Spinal cord (tissue), 10 donors: ENCODE data around the gene CYREN. TPM values are rescaled to one million over a fixed set of nuclear protein-coding genes. Genes with fewer than 3 reads are reported as not detected.
"Not testable (repeated sequence)": the region's sequence is repeated elsewhere in the genome, so short reads cannot be mapped to it uniquely, and the experiment has no call there.

Source experiments
- DNase-seq, 6 donors: peaks; one replicate each; pipeline versions ENCODE4 v3.0.0 to v3.0.0-alpha.2; 2013 to 2015; ENCODE audit warnings: low spot score in 6 of 6, low read depth in 4 of 6
- H3K27ac ChIP-seq: one replicate; pipeline ENCODE4 v1.5.1; 2013; ENCODE audit warnings: low read depth, low read length, control low read depth
- H3K27me3 ChIP-seq: one replicate; pipeline ENCODE4 v1.6.1; 2013; ENCODE audit warnings: low read length; ENCODE audit not compliant: control insufficient read depth, insufficient read depth
- H3K36me3 ChIP-seq: one replicate; pipeline ENCODE4 v1.6.1; 2013; ENCODE audit warnings: low read length; ENCODE audit not compliant: control insufficient read depth, insufficient read depth
- H3K4me1 ChIP-seq: one replicate; pipeline ENCODE4 v1.6.1; 2013; ENCODE audit warnings: low read length; ENCODE audit not compliant: control insufficient read depth, insufficient read depth
- H3K4me3 ChIP-seq: one replicate; pipeline ENCODE4 v1.5.1; 2013; ENCODE audit warnings: low read depth, low read length, control low read depth
- H3K9me3 ChIP-seq: one replicate; pipeline ENCODE4 v1.6.1; 2013; ENCODE audit warnings: low read length; ENCODE audit not compliant: control insufficient read depth, insufficient read depth
- WGBS: methylation state at CpG from one replicate; pipeline ENCODE4 v1.1.5; 2013; ENCODE audit warnings: missing lambda C conversion rate; ENCODE audit not compliant: insufficient coverage; 5-methylcytosine and 5-hydroxymethylcytosine counted together
- polyA plus RNA-seq, 2 donors: library from polyadenylated mRNA; unstranded; fragments of 120-200 nt; gene quantifications; one replicate each; pipeline ENCODE4 v1.2.1, GENCODE V29; 2013; ENCODE audit not compliant: insufficient read length in 2 of 2
- total RNA-seq, 2 donors: library from RNA; depleted of rRNA in 1 of 2; stranded (reverse); fragments of 120-200 nt in 1 of 2; fragments of >200 nt in 1 of 2; gene quantifications; one replicate each; pipeline versions ENCODE4 v1.2.3 to v1.2.4, GENCODE V29; 2013 to 2014
- donor health status: healthy.

The CYREN gene
- total and polyA plus RNA-seq, 4 donors: 23.7 to 51.8 (median 29.3) TPM

DNA sequence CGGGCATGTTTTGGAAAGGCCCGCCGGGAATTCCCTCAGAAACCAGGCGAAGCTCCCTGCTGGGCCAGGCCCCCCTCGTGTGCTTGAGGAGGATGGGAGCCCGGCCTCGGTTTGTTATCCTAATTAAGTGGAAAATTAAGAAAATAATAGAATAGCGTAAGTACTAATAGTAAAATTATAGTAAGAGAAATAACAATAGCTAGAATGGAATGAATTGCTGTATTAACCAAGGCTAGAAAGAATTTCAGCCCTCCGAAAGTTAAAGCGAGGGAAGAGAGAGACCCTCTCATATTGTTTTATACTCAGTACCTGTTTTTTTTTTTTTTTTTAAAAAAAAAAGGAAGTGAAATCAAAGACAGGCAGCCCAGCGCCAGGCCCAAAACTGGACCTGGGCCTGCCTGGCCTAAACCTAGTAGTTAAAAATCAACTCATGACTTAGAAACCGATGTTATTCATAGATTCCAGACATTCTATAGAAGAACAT lies 533 bp upstream of the CYREN start:
- not testable (repeated sequence) for H3K9me3 ChIP-seq, H3K27me3 ChIP-seq, DNase-seq
- peak overlapping the region; percentile 93 for H3K27ac ChIP-seq
- H3K4me3 ChIP-seq: peak overlapping the region; percentile 80
- H3K4me1 ChIP-seq: peaks cover 31% of the 10 kb centered on the region
- WGBS: no CpG with 5 or more reads among the region's 12 CpGs
- peaks cover 27% of the 10 kb centered on the region for H3K36me3 ChIP-seq

DNA sequence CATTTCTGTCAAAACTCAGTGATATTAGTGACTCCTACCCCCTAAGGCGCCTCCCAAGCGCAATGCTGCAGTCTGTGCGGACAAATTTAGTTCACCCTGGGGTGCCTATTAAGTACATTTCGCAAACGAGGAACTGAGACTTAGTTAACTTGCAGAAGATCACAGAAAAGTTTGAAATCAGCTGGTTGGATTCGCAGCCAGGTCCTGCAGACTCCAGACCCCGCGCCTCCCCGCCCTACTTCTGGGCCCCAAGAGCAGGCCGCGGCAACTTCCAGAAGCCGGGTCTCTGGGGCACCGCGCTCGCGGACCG lies 588 bp downstream of the CYREN start:
- Histone ChIP-seq H3K27me3 (no peaks in the 10 kb centered on the region), H3K4me3 (peak overlapping the region; percentile 80), H3K4me1 (peaks cover 31% of the 10 kb centered on the region), H3K9me3 (no peaks in the 10 kb centered on the region), H3K27ac (peak overlapping the region; percentile 93), H3K36me3 (peaks cover 32% of the 10 kb centered on the region)
- WGBS: under 1% methylated on average over 17 of the region's 17 CpGs
- no peak for DNase-seq

DNA sequence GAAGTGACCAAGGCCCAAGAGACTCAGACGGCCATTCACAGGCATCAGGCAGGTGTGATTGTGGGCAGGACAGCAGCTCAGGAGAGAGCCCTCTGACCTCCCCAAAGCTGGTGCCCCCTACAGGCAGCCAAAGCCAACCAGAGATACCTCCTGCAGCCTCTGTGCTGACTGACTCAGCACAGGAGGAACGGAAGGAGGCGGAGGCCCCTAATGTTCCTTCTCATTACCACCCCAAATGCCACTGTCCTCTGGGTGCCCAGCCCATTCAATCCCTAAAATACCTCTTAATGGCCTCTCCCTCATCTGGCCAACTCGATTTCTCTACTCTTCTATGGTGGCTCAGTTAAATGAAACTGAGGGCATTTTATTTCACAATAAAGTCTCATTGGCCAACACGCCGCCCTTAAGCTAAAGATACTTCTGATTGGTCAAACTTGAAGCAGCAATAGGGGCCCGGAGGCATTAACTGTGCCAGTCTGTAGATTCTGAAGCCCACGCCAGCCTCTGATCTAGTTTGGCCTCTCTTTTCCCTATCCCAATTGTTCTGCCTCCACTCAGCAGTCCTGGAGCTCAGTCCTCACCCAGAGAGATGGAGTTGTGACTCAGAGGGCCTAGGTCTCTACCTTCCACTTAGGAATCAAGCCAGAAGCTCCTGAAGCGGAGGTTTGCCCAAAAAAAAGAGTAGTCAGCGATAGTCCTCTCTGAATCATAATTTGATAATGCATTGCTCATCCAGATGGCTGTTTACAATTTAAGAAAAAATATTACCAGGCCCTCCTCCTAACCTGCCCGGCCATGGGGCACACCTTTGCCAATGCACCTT lies 1.2 kb downstream of the CYREN start:
- peak overlapping the region; percentile 80 for H3K4me3 ChIP-seq
- H3K36me3 ChIP-seq: peaks cover 37% of the 10 kb centered on the region
- WGBS: 73% methylated on average over 8 of the region's 11 CpGs
- no peaks in the 10 kb centered on the region for H3K27me3 ChIP-seq
- H3K4me1 ChIP-seq: peaks cover 33% of the 10 kb centered on the region
- no peak for DNase-seq
- peak overlapping the region; percentile 93 for H3K27ac ChIP-seq
- H3K9me3 ChIP-seq: no peaks in the 10 kb centered on the region

DNA sequence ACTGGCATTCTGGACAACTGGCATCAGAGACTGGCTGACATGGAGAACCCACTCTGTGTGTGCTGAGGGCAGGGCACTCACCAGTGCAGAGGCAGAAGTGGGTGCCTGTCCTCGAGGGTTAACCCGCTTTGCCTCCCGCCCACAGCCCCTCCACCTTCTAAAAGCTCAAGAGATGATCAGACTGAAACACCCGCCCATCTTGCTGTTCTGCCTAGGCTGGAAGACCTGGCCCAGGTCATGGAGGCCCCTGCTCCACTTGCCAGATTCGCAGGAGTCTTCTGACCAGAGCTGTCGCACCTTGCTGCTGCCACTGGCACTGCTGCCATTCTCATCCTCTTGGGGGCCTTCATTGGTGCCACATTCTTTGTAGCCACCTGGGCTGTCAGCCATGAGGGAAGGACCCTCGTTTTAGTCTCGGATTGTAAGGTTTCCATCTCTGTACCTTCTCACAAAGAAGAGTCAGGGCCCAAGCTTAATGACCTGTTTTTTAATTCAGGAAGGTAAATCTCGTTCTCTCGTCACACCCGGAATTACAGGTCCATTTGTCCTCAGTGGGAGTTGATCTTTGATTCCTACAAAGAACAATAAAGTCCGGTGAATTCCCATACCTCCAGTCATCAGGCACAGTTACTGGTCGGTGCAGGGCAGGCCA lies 1.9 kb downstream of the CYREN start:
- Histone ChIP-seq H3K27me3 (no peaks in the 10 kb centered on the region), H3K4me3 (no peak overlapping the region), H3K4me1 (peaks cover 33% of the 10 kb centered on the region), H3K9me3 (no peaks in the 10 kb centered on the region), H3K27ac (no peak overlapping the region), H3K36me3 (peaks cover 40% of the 10 kb centered on the region)
- WGBS: 97% methylated on average over 11 of the region's 13 CpGs
- no peak for DNase-seq

DNA sequence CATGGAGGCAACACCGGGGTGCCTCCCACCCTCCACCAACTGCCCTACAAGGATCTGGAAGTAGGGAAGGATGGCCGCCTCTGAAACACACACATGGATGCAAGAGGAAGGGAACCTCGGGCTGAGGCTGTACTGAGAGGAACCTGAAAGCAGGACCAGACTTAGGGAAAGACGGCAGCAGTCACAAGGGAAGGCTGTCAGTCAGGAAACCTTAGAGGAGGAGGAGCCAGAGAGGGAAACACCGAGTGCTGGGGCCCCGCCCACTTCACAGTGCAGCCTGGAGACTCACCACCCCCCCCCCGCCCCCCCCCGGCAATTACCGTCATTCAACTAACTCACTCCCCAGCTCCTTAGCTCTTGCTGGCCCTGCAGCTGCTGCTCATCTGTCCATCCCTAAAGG lies 2.5 kb downstream of the CYREN start:
- Histone ChIP-seq H3K27ac (no peak overlapping the region), H3K4me1 (peaks cover 33% of the 10 kb centered on the region), H3K27me3 (no peaks in the 10 kb centered on the region), H3K36me3 (peaks cover 42% of the 10 kb centered on the region), H3K9me3 (no peaks in the 10 kb centered on the region), H3K4me3 (no peak overlapping the region)
- DNase-seq: no peak
- WGBS: 75% methylated on average over 2 of the region's 9 CpGs

DNA sequence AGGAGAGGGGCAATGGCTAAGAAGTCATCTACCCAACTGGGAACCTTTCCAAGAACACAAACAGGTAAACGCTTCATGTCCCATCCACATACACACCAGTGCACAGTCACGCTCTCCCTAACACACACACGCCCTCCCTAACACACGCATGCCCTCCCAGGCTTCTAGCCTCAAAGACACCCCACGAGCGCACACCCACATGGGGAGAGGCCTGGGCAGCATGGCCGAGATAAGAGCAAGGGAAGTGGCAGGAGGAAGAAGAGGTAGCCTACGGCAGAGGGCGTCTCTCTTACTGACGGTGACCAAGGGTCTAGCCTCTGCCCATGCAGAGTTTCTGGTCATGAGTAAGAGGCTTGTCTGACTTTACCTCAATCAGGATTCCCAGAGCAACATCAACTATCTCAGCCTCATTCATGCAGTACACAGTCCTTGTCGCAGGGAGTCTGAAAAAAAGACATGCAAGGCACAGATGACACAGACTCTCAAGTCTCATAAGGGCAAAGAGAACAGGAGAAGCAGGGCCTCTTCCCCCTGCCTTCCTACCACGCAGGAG lies 3.1 kb downstream of the CYREN start:
- no peak overlapping the region for H3K27ac ChIP-seq

DNA sequence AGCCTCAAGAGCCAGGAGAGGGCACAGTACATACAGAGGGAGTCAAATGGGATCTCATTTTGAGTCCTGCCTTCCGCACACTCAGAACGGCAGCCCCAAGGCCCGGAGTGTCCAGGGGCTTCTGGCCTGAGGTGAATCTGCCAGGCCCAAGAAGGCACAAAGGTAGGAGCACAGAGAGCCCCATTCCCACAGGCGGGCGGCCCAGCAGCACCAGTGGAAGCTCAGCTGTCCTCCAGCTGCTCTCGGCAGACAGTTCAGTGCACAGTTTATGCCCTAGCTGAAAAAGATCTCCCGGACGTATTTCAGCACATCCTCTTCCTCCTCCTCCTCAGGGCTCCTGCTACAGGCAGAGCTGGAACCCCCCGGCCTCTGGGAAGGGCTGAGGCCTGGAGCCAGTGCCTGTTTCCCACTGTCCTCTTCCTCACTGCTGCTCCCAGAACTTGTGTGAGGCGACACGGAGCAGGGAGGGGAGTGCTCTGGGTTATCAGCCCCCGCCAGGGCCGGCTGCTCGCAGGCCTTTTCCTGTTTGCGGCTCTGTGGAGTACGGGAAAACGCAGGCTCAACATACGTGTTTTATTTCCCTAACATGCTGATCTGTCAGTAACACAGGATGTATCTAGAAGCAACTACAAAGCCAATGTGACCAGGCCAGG lies 4.0 kb downstream of the CYREN start:
- Histone ChIP-seq H3K36me3 (peaks cover 44% of the 10 kb centered on the region), H3K27ac (peak overlapping the region; percentile 36), H3K4me3 (no peak overlapping the region), H3K9me3 (no peaks in the 10 kb centered on the region), H3K27me3 (no peaks in the 10 kb centered on the region), H3K4me1 (peaks cover 34% of the 10 kb centered on the region)
- 93% methylated on average over 15 of the region's 18 CpGs for WGBS
- DNase-seq: no peak

More for the DNA sequence above, 3.1 kb downstream of the CYREN start:
- WGBS: 96% methylated on average over 8 of the region's 12 CpGs
- no peak for DNase-seq
- no peaks in the 10 kb centered on the region for H3K27me3 ChIP-seq
- no peak overlapping the region for H3K4me3 ChIP-seq
- peaks cover 42% of the 10 kb centered on the region for H3K36me3 ChIP-seq
- no peaks in the 10 kb centered on the region for H3K9me3 ChIP-seq
- H3K4me1 ChIP-seq: peaks cover 33% of the 10 kb centered on the region

DNA sequence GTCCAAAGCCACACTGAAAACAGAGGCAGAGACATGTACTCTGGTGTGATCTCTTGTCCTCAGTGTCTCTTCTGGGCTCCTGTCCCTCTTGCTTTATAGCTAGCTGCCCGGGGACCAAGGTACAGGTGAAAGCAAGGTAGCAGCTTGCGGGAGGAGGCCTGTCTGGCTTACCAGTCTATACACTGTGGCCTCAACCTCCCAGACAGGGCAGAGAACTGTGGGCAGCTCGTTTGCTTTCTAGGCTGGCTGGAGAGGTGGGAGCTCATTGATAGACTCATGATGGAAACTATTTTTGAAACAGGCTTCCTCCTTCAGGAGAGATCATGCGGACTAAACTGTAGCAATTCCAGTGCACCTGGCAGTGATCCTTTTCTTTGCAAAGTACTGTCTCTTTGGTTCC lies 4.6 kb downstream of the CYREN start:
- peaks cover 44% of the 10 kb centered on the region for H3K36me3 ChIP-seq
- no peak overlapping the region for H3K4me3 ChIP-seq
- no peaks in the 10 kb centered on the region for H3K27me3 ChIP-seq
- peaks cover 28% of the 10 kb centered on the region for H3K4me1 ChIP-seq
- no peak for DNase-seq
- H3K27ac ChIP-seq: no peak overlapping the region
- H3K9me3 ChIP-seq: no peaks in the 10 kb centered on the region
- 90% methylated on average over 3 of the region's 4 CpGs for WGBS

DNA sequence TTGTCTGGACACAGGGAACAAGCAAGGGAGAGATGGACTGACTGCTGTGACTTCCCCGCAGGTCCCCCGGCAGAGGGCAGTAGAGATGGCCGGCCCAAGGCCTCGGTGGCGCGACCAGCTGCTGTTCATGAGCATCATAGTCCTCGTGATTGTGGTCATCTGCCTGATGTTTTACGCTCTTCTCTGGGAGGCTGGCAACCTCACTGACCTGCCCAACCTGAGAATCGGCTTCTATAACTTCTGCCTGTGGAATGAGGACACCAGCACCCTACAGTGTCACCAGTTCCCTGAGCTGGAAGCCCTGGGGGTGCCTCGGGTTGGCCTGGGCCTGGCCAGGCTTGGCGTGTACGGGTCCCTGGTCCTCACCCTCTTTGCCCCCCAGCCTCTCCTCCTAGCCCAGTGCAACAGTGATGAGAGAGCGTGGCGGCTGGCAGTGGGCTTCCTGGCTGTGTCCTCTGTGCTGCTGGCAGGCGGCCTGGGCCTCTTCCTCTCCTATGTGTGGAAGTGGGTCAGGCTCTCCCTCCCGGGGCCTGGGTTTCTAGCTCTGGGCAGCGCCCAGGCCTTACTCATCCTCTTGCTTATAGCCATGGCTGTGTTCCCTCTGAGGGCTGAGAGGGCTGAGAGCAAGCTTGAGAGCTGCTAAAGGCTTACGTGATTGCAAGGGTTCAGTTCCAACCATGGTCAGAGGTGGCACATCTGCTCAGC lies 6.0 kb downstream of the CYREN start:
- Histone ChIP-seq H3K27ac (no peak overlapping the region), H3K4me1 (peaks cover 20% of the 10 kb centered on the region), H3K9me3 (no peaks in the 10 kb centered on the region), H3K4me3 (no peak overlapping the region), H3K36me3 (peaks cover 44% of the 10 kb centered on the region), H3K27me3 (no peaks in the 10 kb centered on the region)
- 88% methylated on average over 17 of the region's 18 CpGs for WGBS
- DNase-seq: no peak
